Neutrophil (primary cell): ENCODE data around the gene GDF11.

Experiments used
- H3K27ac ChIP-seq: fragments of 200-600 bp; sonication (generic); 2 replicates; pipeline ENCODE4 v1.5.1; 2016; ENCODE audit warnings: mild to moderate bottlenecking, moderate library complexity
- H3K27me3 ChIP-seq: fragments of 200-600 bp; sonication (generic); 2 replicates; pipeline ENCODE4 v1.6.0; 2016; ENCODE audit warnings: mild to moderate bottlenecking
- H3K36me3 ChIP-seq: fragments of 200-600 bp; sonication (generic); 2 replicates; pipeline ENCODE4 v1.5.1; 2017
- H3K4me1 ChIP-seq, 2 experiments: fragments of 200-600 bp in 1 of 2; sonication (generic) in 1 of 2; 1 replicate in 1 of 2; 2 replicates in 1 of 2; pipeline versions ENCODE4 v1.5.1 to v1.6.1; 2013 to 2016; ENCODE audit warnings: low read depth in 1 of 2, low read length in 1 of 2, mild to moderate bottlenecking in 1 of 2, moderate library complexity in 1 of 2; ENCODE audit not compliant: control insufficient read depth in 1 of 2, insufficient read depth in 1 of 2
- H3K4me3 ChIP-seq, 2 experiments: fragments of 200-600 bp in 1 of 2; sonication (generic) in 1 of 2; 1 replicate in 1 of 2; 2 replicates in 1 of 2; pipeline ENCODE4 v1.5.1; 2013 to 2016; ENCODE audit warnings: low read depth in 1 of 2, low read length in 1 of 2, mild to moderate bottlenecking in 1 of 2, moderate library complexity in 1 of 2
- H3K9me3 ChIP-seq: fragments of 200-600 bp; sonication (generic); 2 replicates; pipeline ENCODE4 v1.5.1; 2016
- TF ChIP-seq, protein P1 (sequence below): fragments of 200-600 bp; sonication (generic); IDR thresholded peaks from 2 replicates; pipeline ENCODE4 v1.5.1; 2016; ENCODE audit warnings: antibody characterized with exemption

GDF11 gene

DNA sequence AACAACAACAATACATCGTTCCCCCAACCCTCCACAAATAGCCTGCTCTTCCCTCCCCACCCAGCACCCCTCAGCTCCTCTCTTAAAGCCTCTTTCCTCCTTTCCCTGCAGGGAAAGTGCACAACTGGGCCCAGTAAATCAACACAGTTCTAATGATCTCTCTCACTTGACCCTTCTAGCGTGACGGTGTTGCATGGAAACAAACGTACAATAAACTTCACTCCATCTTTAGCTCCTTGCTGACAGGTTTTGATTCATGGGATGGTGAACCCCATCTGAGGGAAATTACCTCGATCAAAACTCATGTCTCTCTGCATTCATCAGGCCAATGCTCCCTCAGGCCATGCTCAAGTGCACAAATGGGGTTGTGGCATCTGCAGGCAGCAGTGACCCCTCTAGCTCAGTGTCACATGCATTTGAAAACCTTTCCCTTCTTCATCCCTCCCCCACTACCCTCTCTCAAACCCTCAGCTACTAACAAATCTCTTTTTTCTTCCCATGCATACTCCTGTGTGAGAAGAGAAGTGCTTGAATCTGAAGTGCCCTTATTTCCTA lies 22.9 kb downstream of the GDF11 start:
- H3K36me3 ChIP-seq = peaks cover 40% of the 10 kb centered on the region
- peaks cover 5 to 6% of the 10 kb centered on the region in 2 experiments for H3K4me1 ChIP-seq
- no peaks in the 10 kb centered on the region for H3K27me3 ChIP-seq
- no peak overlapping the region for H3K27ac ChIP-seq
- H3K9me3 ChIP-seq = no peaks in the 10 kb centered on the region
- TF ChIP-seq, protein P1, sequence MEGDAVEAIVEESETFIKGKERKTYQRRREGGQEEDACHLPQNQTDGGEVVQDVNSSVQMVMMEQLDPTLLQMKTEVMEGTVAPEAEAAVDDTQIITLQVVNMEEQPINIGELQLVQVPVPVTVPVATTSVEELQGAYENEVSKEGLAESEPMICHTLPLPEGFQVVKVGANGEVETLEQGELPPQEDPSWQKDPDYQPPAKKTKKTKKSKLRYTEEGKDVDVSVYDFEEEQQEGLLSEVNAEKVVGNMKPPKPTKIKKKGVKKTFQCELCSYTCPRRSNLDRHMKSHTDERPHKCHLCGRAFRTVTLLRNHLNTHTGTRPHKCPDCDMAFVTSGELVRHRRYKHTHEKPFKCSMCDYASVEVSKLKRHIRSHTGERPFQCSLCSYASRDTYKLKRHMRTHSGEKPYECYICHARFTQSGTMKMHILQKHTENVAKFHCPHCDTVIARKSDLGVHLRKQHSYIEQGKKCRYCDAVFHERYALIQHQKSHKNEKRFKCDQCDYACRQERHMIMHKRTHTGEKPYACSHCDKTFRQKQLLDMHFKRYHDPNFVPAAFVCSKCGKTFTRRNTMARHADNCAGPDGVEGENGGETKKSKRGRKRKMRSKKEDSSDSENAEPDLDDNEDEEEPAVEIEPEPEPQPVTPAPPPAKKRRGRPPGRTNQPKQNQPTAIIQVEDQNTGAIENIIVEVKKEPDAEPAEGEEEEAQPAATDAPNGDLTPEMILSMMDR = no peak
- no peak overlapping the region for H3K4me3 ChIP-seq

DNA sequence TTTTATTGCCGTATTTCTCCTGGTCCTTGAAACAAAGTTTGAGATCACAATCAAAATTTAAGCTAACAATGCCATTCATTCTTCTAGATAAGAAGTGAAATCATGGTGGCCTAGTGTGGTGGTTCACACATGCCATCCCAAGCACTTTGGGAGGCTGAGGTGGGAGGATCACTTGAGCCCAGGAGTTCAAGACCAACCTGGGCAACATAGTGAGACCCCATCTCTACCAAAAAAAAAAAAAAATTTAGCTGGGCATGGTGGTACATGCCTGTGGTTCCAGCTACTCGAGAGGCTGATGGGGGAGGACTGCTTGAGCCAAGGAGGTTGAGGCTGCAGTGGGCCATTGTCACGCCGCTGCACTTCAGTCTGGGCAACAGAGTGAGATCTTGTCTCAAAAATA lies 24.2 kb downstream of the GDF11 start:
- Histone ChIP-seq H3K27me3 (no peaks in the 10 kb centered on the region), H3K4me1 (peaks cover 6% of the 10 kb centered on the region in 2 experiments), H3K9me3 (no peaks in the 10 kb centered on the region), H3K4me3 (no peak overlapping the region), H3K36me3 (peaks cover 52% of the 10 kb centered on the region), H3K27ac (no peak overlapping the region)
- TF ChIP-seq, protein P1 = no peak

DNA sequence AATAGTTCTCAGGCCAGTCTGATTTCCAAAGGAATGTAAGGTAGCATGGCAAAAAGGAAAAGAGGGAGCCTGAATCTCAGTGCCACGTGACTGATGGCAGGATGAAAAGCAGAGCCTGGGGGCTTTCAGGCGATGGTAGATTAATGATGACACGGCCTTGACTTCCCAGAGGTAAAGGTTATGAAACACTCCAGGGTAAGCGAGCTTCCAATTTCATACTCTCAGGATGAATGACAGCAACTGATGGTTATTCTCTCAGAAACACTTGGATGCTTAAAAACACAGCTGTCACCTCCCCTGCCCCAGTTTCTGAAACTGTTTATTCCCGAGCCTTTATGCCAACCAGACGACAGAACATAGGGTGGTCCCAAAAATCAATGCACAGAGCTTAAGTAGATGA lies 28.8 kb downstream of the GDF11 start:
- Histone ChIP-seq H3K36me3 (peaks cover 48% of the 10 kb centered on the region), H3K9me3 (no peaks in the 10 kb centered on the region), H3K4me1 (peaks cover 6% of the 10 kb centered on the region in 2 experiments), H3K27me3 (no peaks in the 10 kb centered on the region), H3K27ac (no peak overlapping the region), H3K4me3 (no peak overlapping the region)
- TF ChIP-seq, protein P1 = no peak

DNA sequence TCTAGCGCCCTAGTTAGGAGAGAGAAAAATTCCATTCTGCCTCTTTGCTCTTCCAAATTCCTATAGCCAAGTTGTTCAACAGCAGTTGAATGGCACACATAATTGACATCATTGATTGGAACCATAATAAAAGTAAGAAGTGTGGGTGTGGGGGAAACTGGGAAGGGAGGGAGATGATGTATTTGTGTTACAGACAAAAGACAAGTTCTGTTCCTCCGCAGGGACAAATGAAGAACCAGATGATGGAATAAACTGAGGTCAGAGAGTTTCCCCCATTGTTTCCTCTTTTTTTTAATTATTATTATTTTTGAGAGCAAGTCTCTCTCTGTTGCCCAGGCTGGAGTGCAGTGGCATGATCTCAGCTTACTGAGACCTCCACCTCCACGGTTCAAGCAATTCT lies 34.9 kb downstream of the GDF11 start:
- H3K27ac ChIP-seq = no peak overlapping the region
- peaks cover 71% of the 10 kb centered on the region for H3K36me3 ChIP-seq
- H3K27me3 ChIP-seq = no peaks in the 10 kb centered on the region
- H3K9me3 ChIP-seq = no peaks in the 10 kb centered on the region
- H3K4me1 ChIP-seq = no peaks in the 10 kb centered on the region
- TF ChIP-seq, protein P1 = no peak
- H3K4me3 ChIP-seq = no peak overlapping the region

DNA sequence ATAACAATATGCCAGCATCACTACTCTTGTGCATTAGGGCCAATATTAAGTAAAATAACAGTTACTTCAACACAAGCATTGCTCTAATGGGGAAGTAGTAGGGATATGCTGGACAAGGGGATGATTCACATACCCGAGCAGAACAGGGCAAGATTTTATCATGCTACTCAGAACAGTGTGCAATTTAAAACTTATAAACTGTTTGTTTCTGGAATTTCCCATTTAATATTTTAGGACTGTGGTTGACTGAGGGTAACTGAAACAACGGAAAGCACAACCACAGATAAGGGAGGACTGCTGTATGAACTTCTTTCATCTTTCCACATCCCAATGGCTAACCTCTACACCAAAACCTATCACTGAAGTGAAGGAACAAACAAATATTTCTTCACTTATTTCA lies 37.8 kb downstream of the GDF11 start:
- no peaks in the 10 kb centered on the region for H3K27me3 ChIP-seq
- TF ChIP-seq, protein P1 = no peak
- peak overlapping the region; percentile 9 for H3K27ac ChIP-seq
- H3K4me1 ChIP-seq = no peaks in the 10 kb centered on the region
- no peaks in the 10 kb centered on the region for H3K9me3 ChIP-seq
- H3K4me3 ChIP-seq = no peak overlapping the region
- peaks cover 88% of the 10 kb centered on the region for H3K36me3 ChIP-seq

DNA sequence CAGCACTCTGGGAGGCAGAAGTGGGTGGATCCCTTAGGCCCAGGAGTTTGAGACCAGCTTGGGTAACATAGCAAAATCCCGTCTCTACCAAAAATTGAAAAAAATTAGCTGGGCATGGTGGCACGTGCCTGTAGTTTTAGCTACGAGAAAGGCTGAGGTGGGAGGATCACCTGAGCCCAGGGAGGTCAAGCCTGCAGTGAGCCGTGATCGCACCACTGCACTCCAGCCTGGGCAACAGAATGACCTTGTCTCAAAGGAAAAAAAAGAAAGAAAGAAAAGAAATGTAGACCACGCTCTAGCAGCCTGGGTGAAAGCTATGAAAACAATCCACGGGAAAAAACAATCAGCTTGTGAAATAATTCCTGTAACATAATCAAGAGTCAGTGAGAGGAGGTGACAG lies 45.6 kb downstream of the GDF11 start:
- Histone ChIP-seq H3K4me3 (no peak overlapping the region), H3K36me3 (peaks cover 73% of the 10 kb centered on the region), H3K27me3 (no peaks in the 10 kb centered on the region), H3K27ac (no peak overlapping the region), H3K9me3 (no peaks in the 10 kb centered on the region), H3K4me1 (no peaks in the 10 kb centered on the region)
- TF ChIP-seq, protein P1 = no peak
